NCI-H2171 (cell line): Measurements from ENCODE around the gene THRSP.
"Not testable (repeated sequence)": the region's sequence is repeated elsewhere in the genome, so short reads cannot be mapped to it uniquely, and the experiment has no call there.

ENCODE experiments used
- DNase-seq: peaks from one replicate; lab custom pipeline; 2025; lab: John Stamatoyannopoulos, UW

THRSP gene

GRCh38 chr11:78039391-78039918 is 24.2 kb upstream of the THRSP start:
- no peak for DNase-seq

- no peak for DNase-seq
These were observed 23.6 kb upstream of the THRSP start for GRCh38 chr11:78039919-78040671.

- no peak for DNase-seq
These were observed 22.8 kb upstream of the THRSP start for GRCh38 chr11:78040691-78041379.

GRCh38 chr11:78041380-78041719 is 22.3 kb upstream of the THRSP start:
- DNase-seq: not testable (repeated sequence)

- no peak for DNase-seq
These were observed 21.7 kb upstream of the THRSP start for GRCh38 chr11:78041843-78042440.

- no peak for DNase-seq
These were observed 19.0 kb upstream of the THRSP start for GRCh38 chr11:78044706-78045105.

- peak; percentile 58 for DNase-seq
These were observed 17.7 kb upstream of the THRSP start for GRCh38 chr11:78045851-78046485.

GRCh38 chr11:78046486-78046854 is 17.2 kb upstream of the THRSP start:
- no peak for DNase-seq

- no peak for DNase-seq
These were observed 15.1 kb upstream of the THRSP start for GRCh38 chr11:78048561-78048960.

GRCh38 chr11:78049348-78049747 is 14.3 kb upstream of the THRSP start:
- no peak for DNase-seq

- DNase-seq: no peak
These were observed 12.5 kb upstream of the THRSP start for GRCh38 chr11:78050964-78051831.

- no peak for DNase-seq
These were observed 8.7 kb upstream of the THRSP start for GRCh38 chr11:78054971-78055370.

GRCh38 chr11:78056093-78056492 is 7.6 kb upstream of the THRSP start:
- DNase-seq: no peak

GRCh38 chr11:78057462-78058055 is 6.1 kb upstream of the THRSP start:
- DNase-seq: no peak

GRCh38 chr11:78059749-78060328 is 3.8 kb upstream of the THRSP start:
- not testable (repeated sequence) for DNase-seq

GRCh38 chr11:78060533-78060932 is 3.1 kb upstream of the THRSP start:
- no peak for DNase-seq

GRCh38 chr11:78061088-78061920 is 2.4 kb upstream of the THRSP start:
- no peak for DNase-seq

GRCh38 chr11:78061921-78062311 is 1.7 kb upstream of the THRSP start:
- no peak for DNase-seq

GRCh38 chr11:78062671-78063070 is 990 bp upstream of the THRSP start:
- no peak for DNase-seq

GRCh38 chr11:78065203-78065602 is 1.5 kb downstream of the THRSP start:
- DNase-seq: no peak
